Activated naive CD4-positive, alpha-beta T cell treated with Interleukin-2 at 50 U/mL for 16 hours (primary cell): ENCODE data around the gene MPRIP.
A peak's percentile ranks its signal among the peaks of the same experiment; 100 is the strongest.
"Not testable (repeated sequence)": the region's sequence is repeated elsewhere in the genome, so short reads cannot be mapped to it uniquely, and the experiment has no call there.

ENCODE experiments used
- DNase-seq: peaks from one replicate; pipeline ENCODE4 v3.0.0-alpha.2; 2020

MPRIP gene

DNA sequence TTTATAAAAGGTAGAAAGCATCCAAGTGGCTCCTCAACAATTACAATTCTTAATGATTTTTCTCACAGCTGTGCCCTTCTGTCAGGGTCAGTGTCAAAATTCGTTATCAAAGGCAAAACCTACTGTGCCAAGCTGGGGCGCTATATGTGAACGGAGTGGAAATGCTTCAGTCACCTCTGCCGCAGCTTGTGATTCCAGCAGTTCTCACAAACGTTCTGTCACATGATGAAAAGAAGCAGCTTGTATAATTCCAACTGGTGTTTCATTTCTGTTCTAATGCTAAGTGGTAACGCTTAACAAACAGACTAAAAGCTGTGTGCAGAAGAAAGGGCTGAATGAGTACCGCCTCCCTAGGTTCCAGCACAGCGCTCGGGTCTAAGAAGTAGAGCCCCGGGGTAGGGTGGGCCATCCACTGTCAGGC is 149.7 kb downstream of the MPRIP start:
- no peak for DNase-seq

DNA sequence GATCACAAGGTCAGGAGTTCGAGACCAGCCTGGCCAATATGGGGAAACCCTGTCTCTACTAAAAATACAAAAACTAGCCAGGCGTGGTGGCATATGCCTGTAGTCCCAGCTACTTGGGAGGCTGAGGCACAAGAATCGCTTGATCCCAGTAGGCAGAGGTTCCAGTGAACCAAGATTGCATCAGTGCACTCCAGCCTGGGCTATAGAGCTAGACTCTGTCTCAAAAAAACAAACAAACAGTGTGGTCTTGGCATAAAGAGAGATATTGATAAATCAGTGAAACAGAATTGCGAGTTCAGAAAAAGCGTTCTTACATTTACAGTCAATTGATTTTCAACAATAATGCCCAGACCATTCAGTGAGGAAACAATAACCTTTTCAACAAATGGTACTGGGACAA is 153.2 kb downstream of the MPRIP start:
- not testable (repeated sequence) for DNase-seq

DNA sequence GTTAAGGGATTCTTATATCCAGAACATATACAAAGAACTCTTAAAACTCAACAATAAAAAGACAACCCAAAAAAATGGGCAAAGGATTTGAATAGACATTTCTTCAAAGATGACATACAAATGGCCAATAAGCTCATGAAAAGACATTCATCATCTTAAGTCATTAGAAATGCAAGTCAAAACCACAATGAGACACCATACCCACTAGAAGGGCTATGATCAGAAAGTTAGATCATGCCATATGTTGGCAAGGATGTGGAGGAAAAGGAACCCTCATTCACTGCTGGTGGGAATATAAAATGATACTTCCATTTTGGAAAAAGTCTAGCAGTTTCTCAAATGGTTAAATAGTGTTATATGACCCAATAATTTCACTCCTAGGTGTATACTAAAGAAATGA is 154.5 kb downstream of the MPRIP start:
- DNase-seq = no peak

DNA sequence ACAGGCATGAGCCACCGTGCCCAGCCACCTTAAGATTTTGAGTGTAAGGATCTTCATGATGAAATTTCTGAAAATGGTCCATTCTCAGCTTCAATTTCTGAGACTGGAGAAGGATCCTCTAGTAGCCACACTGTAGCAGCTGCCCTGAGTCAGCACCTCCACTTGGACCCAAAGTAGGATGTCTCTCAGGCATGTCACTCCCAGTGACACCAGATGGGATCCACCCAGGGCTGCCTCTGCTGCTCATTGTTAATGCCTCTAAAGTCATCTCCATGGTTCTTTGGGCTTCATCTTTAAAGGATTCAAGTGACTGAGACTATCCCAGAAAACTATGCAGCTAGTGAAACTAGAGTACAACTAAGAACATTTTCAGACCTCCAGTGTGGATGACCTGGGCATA is 156.0 kb downstream of the MPRIP start:
- no peak for DNase-seq

DNA sequence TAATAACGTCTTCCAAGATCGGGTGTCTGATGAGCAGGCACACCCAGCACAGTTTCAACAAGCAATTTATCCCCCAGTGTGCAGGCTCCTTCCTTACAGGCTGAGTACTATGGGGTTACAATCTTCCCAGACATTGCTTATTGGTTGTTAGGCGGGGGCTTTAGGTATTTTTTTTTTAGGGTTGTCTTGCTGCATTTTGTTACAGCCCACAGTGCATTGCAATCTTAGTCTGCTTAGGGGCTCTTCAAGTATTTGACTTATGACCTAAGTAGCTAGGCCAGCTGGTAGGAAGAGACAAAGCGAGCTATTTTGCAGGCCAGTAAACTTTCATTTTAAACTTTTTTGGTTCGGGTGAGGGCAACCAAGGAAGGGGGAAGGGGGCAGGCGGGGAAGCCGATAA is 158.1 kb downstream of the MPRIP start:
- no peak for DNase-seq

DNA sequence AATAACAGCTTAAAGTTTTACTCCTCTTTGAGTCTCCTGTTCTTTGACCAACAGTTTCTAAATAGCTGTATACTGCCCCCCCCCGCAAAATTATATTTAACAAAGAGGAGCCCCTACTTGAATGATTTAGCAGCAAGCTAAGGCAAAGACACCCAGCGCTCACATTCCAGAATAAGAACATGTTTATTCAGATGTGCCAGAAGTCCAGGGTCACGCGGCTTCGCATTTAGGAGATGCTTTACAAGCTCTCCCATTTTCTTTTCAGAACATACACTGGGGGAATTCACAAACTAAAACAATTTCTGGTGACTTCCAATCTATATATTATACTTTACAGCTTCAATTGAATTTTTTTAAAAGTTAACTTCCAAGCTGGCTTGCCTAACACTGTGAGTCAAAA is 158.6 kb downstream of the MPRIP start:
- no peak for DNase-seq

DNA sequence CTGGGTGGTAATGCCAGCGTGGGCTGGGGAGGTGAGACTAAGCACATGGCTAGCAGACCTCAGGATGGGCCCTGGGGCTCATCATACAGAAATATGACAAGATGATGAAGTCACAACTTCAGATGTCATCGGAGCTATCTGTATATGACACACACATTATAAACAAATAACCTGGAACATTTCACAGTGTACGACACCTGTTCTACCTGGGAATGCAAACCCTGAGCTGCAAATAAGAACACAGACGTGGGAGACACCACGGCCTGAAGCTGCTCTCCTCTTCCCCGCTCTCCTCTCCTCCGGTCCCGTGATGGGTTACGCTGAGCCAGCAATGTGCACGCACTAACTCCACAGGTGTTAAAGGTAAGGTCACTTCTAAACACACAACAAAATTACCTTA is 159.0 kb downstream of the MPRIP start:
- DNase-seq = no peak

DNA sequence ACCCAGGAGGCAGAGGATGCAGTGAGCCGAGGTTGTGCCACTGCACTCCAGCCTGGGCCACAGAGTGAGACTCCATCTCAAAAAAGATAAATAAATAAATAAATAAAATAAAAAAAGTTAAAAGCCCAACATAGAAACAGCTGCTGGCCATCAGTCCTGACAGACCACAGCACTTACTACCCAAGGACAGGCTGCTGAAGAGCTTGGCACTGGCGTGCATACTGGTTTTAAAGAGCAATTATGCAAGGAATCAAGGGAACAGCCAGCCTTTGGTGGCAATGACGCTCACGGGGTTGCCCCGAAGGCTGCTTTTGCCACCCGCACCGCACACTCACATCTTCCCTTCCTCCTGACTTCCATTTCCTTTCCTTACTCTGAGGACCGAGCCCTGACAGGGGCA is 159.7 kb downstream of the MPRIP start:
- no peak for DNase-seq

DNA sequence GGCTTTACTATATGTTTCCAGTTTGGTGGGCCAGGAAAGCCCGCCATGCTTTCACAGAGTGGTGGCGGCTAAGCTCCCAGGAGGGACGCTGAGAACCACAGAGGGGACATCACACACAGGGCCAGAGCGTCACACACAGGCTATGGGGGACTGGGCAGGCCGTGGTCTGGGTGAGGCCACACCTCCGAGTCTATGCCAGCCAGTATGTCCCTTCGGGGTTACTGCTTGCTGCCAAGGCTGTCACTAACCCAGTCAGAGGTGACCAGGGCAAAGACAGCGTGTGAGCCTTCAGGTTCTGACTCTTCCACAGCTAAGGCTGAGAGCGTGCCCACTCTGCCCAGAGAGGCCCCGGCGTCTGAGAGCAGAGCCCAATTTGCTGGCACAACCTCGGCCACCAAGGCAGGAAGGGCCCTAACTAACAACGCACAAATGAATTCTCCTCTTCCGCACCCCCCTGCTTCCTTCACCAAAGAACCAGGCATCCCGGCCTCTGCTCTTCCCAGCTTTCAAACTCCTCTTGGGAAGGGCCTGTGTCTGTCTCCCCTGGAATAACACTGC is 161.0 kb downstream of the MPRIP start:
- no peak for DNase-seq

DNA sequence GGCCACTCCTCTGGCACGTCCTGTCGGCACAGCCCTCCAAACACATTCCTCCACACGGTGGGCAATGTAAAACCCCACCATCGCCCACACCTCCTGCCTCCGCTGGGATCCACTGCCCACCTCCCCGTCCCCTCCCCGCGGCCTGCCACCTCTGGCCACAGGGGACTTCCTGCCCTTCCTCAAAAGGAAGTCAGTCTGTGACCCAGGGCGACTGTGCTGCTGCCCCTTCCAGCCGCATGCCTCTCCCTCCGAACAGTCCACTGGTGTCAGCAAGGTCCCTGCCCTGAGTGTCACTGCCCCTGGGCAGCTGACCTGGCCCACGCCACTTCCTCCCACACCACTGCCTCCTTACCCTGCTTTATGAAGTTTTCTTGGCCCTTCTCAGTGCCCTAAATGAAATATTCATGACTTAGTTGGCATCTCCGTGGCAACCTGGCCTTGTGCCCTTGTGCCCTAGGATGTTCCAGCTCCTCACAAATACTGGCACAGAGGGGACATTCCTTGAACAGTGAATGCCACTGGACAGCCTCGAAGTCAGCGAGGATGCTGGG is 161.9 kb downstream of the MPRIP start:
- no peak for DNase-seq

DNA sequence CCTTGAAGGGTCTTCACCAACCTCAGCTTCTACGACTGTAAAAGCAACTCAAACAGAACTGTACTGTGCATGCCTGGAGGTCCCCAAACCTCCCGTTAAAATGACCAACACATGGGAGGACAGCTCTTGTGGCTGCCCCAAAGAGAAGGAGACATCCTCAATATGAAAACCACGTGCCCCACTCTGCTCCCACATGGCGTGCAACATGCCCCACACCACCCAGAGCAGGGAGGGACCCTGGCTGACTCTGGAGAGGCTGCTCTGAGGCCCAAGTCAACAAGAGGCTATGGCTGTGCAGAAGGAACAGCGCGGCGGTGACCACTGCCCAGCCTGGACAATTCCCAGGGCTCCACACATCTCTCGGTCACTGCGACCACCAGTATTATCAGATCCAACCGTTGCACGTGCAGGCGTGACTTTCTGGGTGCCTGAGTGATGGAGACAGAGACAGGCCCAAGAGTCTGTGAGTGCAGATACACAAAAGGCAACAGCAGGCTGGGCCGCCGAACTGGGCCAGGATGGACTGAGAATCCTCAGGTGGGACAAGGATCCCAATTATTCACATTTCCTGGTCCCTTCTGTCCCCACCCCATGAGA is 162.5 kb downstream of the MPRIP start:
- no peak for DNase-seq

DNA sequence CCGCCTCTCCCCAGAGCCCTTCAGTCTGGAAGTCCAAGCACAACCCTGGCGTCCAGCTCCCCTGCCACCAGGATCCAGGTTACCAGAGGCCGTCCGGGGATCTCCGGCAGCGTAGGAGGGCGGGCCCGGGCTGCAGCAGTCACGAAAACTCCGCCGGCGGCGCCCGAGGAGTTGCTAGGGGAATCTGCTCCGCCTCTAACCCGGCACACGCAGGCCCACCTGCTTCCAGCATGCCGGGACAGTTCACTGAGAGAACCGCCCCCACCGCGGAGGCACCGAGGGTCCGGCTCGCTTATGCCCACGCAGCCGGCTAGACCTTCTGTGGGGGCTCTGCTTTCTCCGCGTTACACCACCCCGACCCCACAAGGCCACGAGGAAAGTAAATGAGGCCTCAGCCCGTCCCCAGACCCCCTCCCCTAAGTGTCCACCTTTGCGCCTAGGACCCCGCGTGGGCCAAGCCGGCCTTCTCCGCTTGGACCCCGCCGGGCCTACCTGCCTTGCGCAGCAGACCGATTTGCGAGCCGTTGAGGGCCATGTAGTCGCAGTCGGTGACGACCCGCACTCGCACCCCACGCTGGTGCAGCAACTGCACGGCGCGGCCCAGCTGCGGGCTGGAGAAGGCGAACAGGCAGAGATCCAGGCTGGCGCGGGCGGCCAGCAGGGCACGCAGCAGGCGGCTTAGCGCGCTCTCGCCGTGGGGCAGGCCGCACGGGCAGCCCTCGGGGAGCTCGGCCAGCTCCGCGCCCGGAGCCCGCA is 163.3 kb downstream of the MPRIP start:
- peak; percentile 76 for DNase-seq

DNA sequence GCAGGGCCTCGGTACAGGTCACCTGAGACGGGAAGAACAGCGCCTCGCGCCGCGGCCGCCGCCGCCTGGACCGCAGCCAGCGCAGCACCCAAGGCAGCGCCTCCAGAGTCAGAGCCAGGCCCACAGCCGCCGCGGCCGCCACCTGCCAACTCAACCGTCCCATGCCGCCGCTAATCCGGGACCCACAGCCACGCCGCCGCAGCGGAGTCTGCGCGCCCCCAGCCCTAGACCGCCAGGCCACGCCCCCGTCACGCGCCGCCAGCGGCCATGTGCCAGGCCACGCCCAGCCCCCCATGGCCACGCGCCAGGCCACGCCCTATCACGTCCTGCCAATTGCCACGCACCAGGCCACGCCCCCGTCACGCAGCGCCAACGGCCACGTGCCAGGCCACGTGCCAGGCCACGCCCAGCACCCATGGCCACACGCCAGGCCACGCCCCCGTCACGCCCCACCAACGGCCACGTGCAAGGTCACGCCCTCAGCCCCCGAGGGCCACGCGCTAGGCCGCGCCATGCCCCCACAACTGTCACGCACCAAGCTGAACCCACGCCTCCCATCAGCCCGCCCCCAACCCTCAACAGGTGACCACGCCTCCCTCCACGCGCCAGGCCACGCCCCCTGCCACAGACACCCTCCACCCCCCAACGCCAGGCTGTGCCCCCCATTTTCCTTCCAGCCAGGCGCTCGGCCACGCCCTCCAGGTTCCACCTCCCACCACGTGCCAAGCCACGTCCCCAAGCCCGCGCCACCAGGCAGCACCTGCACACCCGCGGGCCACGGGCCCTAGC is 164.1 kb downstream of the MPRIP start, which contains the start of gene PLD6:
PLD6 (minus strand) TSS at position 210 of the 789 bp plus-strand sequence; CDS start at position 163, 47 bp downstream.
- peak; percentile 95 for DNase-seq

DNA sequence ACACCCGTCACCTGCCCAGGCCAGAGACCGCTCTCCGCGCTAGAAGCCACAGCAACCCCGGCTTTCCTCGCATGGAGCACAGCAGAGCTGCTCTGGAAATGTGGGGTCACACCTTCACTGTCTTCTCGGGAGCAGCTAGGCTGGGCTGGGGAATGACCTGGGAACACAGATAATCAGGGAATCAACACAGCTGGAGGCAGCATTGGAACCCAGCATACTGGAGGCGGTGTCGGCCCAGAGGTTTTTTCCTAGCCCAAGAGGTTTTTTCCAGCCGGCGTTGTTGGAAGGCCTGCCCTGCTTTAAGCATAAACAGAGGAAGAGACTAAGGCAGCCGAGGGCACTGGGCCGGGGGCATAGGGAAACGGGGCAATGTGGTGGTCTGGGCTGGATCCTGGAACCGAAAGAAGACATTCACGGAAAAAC is 164.7 kb downstream of the MPRIP start:
- no peak for DNase-seq

DNA sequence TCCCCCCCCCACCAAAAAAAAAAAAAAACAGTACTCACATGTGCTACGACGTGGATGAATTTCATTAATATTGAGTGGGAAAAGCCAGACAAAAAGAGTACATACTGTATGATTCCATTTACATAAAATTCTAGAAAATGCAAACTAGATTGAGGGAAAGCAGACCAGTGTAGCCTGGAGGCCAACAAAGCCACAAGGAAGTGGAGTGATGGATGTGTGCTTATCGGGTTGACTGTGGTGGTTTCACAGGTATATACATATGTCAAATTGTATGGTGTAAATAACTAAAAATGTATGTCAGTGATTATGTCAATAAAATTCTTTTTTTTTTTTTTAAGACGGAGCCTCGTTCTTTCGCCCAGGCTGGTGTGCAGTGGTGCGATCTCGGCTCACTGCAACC is 165.7 kb downstream of the MPRIP start:
- DNase-seq = no peak

DNA sequence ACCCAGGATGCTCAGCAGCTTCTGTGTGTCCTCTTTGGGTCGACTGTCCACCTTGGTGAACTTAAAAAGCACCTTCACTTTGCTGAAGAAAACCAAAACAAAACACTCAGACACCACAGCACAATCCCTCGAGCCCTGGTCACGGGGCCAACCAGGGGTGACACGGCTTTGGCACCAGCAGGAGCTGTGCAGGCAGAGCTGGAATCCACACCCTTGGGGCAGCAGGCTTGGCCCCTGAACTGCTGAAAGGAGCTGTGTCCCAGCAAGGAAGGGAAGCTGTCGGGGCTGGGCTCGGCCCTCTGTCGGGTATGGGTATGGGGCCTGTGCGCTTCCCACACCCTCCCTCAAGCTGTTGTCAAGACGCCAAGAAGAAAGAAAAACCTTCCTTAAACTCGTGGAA is 171.5 kb downstream of the MPRIP start:
- DNase-seq = no peak

DNA sequence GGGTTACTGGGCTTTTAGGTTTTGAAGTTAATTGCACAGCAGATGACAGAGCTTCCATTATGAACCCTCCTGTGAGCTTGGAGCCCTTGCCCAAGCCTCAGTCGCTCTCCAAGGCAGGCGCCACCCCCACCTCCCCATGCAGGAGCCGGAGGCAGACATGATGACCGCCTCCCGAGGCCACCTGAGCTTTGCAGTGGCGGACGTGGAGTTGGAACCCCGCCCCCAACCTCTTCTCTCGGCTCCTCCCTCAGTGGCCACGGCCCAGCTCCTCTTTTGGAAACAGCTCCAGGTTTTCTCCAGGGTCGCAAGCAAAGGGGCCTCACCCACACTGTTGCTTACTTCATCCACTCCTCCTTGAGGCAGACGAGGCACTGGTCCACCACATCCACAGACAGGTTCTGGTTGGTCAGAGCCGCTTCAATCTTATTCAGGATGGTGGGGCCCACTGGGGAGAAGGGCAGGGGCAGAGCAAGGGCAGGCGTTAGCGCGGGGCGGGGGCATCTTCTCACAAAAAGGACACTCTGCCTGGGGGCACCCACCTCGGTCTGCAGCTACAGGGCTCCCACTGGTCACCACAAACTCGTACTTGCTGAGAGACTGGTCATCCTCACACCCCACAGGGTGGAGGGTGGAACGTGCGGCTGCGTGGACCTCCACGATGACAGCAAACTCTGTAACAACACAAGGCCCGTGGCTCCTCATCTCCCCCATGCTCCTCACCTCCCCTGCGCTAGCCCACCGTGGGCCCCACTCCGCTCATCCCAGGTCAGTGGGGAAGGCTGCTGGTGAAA is 172.6 kb downstream of the MPRIP start:
- DNase-seq = no peak

DNA sequence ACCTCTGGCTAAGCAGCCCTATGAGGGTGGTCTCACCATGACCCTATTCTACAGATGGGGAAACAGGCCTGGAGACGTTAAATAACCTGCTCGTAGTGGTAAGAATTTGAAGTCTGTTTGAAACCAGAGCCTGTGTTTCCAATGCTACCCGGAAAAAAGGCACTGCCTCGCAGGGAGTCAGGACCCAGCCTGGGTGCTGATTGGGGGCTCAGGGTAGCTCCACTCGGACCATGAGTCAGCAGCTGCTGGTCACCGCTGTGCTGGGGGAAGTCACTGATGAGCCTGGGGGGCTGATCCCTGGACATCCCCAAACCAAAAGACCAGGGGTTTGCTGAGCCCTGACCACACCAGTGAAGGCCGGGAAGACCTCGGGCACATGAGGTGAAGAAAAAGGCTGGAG is 173.3 kb downstream of the MPRIP start:
- no peak for DNase-seq

DNA sequence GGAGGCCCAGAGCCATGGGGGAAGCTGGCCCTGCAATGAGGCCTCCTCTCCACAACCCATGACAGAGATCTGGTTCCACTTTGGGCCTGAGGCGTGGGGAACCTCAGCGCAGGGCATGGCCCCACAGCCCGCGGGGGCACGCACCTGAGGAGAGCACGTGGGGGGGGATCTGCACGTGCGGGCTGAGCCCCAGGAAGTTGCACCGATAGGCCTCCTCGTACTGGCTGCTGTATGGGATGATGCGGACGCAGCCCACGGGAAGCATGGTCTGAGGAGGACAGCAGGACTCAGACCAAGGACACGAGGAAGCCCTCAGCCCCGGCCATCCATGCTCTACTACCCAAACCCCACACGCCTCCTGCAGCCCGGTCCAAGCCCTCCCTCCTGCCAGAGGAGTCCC is 174.0 kb downstream of the MPRIP start:
- no peak for DNase-seq

DNA sequence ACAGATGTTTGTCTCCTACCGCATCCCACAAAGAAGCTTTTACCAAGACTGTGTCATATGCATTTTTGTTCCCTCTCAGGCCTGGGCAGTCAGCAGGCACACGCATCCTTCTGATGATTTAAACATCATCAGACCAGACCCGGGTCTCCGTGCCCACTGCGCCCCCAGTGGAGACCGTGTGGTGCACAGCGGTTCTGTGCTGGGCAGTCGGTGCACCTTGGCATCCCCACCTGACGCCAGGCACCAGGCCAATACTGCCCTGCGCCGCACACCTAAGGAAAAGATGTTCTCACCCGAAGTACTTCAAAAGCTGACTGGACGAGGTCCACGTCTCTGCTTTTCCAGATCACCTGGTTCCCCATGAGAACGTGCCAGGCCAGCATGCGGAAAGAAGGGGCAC is 174.5 kb downstream of the MPRIP start:
- DNase-seq = no peak

DNA sequence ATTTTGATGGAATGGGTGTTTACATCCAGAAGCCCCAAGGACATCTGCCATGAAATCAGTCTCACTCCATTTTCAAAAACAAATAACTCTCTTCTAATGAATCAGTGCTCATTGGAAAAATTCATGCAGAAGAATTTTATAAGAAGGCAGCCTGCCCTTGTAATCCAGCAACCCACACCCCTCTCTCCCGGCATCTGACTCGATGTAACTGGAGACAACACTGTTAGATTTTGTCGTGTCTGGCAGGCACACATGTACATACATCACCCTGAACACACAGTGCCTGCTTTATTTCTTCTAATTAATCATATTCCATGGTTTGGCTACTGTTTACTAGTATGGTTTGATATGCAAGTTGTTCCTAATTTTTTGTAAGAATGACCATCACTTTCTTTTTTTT is 175.7 kb downstream of the MPRIP start:
- DNase-seq = no peak

DNA sequence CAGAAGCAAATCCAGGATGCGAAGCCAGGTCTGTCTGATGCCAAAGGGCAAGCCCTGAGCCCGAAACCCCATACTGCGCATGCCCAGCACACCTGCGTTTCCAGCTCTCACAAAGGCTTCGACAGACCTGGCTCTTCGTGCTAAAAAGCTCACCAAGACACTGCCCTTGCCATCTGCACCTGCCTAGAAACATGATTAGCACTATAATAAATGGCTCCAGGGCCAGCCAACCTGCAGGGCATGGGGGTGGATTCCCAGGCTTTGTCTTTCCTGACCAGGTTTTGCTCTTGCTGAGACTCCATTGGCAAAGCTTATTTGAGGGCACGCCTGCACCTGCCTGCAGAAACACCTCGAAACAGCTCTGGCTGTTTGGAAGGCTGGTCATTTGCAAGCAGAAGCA is 178.3 kb downstream of the MPRIP start:
- no peak for DNase-seq

DNA sequence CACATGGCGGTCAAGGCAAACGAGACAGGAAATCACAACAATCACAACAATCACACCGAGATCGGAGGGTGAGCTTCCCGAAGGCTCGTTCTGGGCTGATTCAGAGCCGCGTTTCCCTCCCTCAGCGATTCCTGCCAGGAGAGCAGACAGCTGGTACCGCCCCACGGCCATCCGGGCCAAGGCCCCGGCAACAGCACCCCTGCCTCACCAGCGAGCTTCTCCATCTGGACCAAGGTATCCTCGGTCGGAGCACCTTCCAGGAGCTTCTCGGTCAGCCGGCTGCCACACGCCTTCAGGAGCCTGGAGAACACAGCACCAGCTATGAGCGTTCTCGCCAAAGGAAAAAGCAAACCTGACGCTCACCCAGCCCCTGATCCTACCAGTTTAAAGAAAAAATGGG is 179.1 kb downstream of the MPRIP start:
- DNase-seq = no peak
